SU-DHL-6 (cell line): ENCODE results near the gene ADGRD2.

Experiments used
- H2AFZ ChIP-seq: fragments of 200-600 bp; sonication (generic); 2 replicates; pipeline ENCODE4 v1.6.1; 2014; ENCODE audit warnings: low read depth, mild to moderate bottlenecking, moderate library complexity, mixed read lengths, antibody characterized with exemption, low read length; ENCODE audit not compliant: severe bottlenecking
- H3F3A ChIP-seq: fragments of 200-600 bp; shearing (Covaris generic); 2 replicates; pipeline ENCODE4 v1.6.0; 2016; ENCODE audit warnings: antibody characterized with exemption, mild to moderate bottlenecking; ENCODE audit not compliant: insufficient read depth
- H3K27ac ChIP-seq: fragments of 200-600 bp; sonication (generic); 2 replicates; pipeline ENCODE4 v1.5.1; 2016; ENCODE audit warnings: low read depth, mild to moderate bottlenecking, low read length, moderate library complexity, mixed read lengths
- H3K27me3 ChIP-seq: fragments of 200-600 bp; sonication (generic), shearing (Covaris generic); 2 replicates; pipeline ENCODE4 v1.6.0; 2014; ENCODE audit warnings: mild to moderate bottlenecking, low read length
- H3K36me3 ChIP-seq: fragments of 200-600 bp; sonication (generic); 2 replicates; pipeline ENCODE4 v1.6.1; 2014; ENCODE audit warnings: mild to moderate bottlenecking, low read length, mixed read lengths
- H3K4me2 ChIP-seq: fragments of 300-600, 200-600 bp; shearing (Covaris generic), sonication (generic); 2 replicates; pipeline ENCODE4 v1.6.0; 2014; ENCODE audit warnings: low read length, low read depth, mild to moderate bottlenecking; ENCODE audit not compliant: poor library complexity, severe bottlenecking
- H3K4me3 ChIP-seq: fragments of 200-600 bp; sonication (generic); 2 replicates; pipeline ENCODE4 v1.5.1; 2014; ENCODE audit warnings: antibody characterized with exemption, low read length, mild to moderate bottlenecking, mixed read lengths; ENCODE audit not compliant: insufficient read depth, poor library complexity, severe bottlenecking
- H3K79me2 ChIP-seq: fragments of 200-600 bp; sonication (generic); 2 replicates; pipeline ENCODE4 v1.6.1; 2014; ENCODE audit warnings: mild to moderate bottlenecking, low read length, moderate library complexity; ENCODE audit not compliant: insufficient read depth
- H3K9ac ChIP-seq: fragments of 200-600 bp; sonication (generic); 2 replicates; pipeline ENCODE4 v1.7.0; 2014; ENCODE audit warnings: mild to moderate bottlenecking, low read length
- H3K9me2 ChIP-seq: fragments of 200-600 bp; sonication (generic); replicated peaks from 2 replicates; pipeline ENCODE4 v1.6.1; 2014; ENCODE audit warnings: low read length; ENCODE audit not compliant: insufficient read depth
- H3K9me3 ChIP-seq: fragments of 200-600 bp; sonication (generic); 2 replicates; pipeline ENCODE4 v1.6.1; 2014; ENCODE audit warnings: low read length, mixed read lengths; ENCODE audit not compliant: insufficient read depth
- H4K20me1 ChIP-seq: fragments of 200-600 bp; sonication (generic); 2 replicates; pipeline ENCODE4 v1.6.1; 2014; ENCODE audit warnings: low read depth, mild to moderate bottlenecking, antibody characterized with exemption, low read length, moderate library complexity, mixed read lengths
- EZH2phosphoT487 ChIP-seq: fragments of 200-600 bp; sonication (generic), shearing (Covaris generic); conservative IDR thresholded peaks from 2 replicates; pipeline ENCODE4 v1.6.1; 2018; ENCODE audit warnings: mild to moderate bottlenecking, antibody characterized with exemption, low read length, moderate library complexity, mixed read lengths
- TF ChIP-seq, protein P1 (sequence below): fragments of 200-600 bp; sonication (generic); IDR thresholded peaks from one replicate; pipeline ENCODE4 v1.5.1; 2017; ENCODE audit warnings: antibody characterized with exemption, mild to moderate bottlenecking, low read length, moderate library complexity; ENCODE audit not compliant: insufficient read depth, poor library complexity, severe bottlenecking

ADGRD2 gene

DNA sequence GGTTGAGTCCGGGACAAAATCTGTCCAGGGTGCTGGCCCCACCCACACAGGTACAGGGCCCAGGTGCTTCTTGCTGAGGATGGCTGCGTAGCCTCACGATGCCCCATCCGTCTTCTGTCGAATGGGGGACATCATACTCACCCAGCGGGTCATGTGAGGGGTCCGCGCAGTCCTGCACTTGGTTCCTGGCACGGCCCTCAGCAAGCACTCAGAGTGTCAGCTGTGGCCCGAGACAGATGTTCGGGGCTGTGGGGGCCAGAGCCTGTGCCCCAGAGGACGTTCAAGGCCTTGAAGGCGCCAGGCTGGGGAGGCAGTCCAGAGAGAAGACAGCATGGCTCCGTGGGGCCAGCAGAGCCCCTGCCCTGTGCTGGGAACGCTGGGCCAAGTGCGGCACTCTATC is 29.1 kb downstream of the ADGRD2 start:
- no peaks in the 10 kb centered on the region for H3K27me3 ChIP-seq
- no peaks in the 10 kb centered on the region for H3K9me3 ChIP-seq
- H3F3A ChIP-seq: no peaks in the 10 kb centered on the region
- H2AFZ ChIP-seq: no peak overlapping the region
- H3K36me3 ChIP-seq: no peaks in the 10 kb centered on the region
- H3K27ac ChIP-seq: no peak overlapping the region
- no peaks in the 10 kb centered on the region for H3K79me2 ChIP-seq
- no peaks in the 10 kb centered on the region for H3K9me2 ChIP-seq
- H3K9ac ChIP-seq: no peak overlapping the region
- TF ChIP-seq EZH2phosphoT487: no peak
- TF ChIP-seq, protein P1, sequence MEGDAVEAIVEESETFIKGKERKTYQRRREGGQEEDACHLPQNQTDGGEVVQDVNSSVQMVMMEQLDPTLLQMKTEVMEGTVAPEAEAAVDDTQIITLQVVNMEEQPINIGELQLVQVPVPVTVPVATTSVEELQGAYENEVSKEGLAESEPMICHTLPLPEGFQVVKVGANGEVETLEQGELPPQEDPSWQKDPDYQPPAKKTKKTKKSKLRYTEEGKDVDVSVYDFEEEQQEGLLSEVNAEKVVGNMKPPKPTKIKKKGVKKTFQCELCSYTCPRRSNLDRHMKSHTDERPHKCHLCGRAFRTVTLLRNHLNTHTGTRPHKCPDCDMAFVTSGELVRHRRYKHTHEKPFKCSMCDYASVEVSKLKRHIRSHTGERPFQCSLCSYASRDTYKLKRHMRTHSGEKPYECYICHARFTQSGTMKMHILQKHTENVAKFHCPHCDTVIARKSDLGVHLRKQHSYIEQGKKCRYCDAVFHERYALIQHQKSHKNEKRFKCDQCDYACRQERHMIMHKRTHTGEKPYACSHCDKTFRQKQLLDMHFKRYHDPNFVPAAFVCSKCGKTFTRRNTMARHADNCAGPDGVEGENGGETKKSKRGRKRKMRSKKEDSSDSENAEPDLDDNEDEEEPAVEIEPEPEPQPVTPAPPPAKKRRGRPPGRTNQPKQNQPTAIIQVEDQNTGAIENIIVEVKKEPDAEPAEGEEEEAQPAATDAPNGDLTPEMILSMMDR: no peak
- no peak overlapping the region for H3K4me3 ChIP-seq
- no peaks in the 10 kb centered on the region for H4K20me1 ChIP-seq
- H3K4me2 ChIP-seq: no peak overlapping the region

DNA sequence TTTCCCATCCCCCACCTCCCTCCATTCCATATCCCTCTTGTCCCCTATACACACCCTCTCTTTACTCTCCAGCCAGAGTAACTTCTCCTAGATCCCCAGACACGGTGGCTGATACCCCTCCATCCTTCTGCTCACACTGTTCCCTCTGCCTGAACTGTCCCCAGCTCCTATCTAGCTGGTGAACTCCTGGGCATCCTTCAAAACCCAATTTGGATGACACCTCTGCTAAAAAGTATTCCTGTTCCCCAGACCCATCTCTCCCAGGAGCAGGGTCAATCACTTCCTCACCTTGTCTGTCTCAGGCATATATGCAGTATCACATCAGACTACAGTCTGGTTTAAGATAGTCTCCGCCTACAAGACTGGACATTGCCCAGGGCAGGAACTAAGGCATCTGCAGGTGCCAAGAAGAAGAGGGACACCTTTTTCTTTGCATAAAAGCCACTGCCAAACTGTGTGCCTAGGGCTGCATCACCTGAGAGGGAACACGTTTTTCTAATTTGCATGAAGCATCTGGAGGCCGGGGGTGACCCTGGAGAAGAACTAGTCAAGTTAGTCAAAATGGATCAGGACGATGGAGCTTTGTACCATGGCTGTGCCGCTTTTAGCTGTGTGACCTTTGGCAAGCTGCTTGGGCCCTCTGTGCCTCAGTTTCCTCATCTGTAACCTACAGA is 29.8 kb downstream of the ADGRD2 start:
- H3K9me3 ChIP-seq: no peaks in the 10 kb centered on the region
- peak overlapping the region; percentile 13 for H3K4me2 ChIP-seq
- H3K27ac ChIP-seq: no peak overlapping the region
- H2AFZ ChIP-seq: peak overlapping the region; percentile 89
- H3K4me3 ChIP-seq: no peak overlapping the region
- no peaks in the 10 kb centered on the region for H3F3A ChIP-seq
- H3K9me2 ChIP-seq: no peaks in the 10 kb centered on the region
- H3K9ac ChIP-seq: no peak overlapping the region
- H3K36me3 ChIP-seq: no peaks in the 10 kb centered on the region
- H4K20me1 ChIP-seq: no peaks in the 10 kb centered on the region
- no peaks in the 10 kb centered on the region for H3K79me2 ChIP-seq
- H3K27me3 ChIP-seq: no peaks in the 10 kb centered on the region
- TF ChIP-seq EZH2phosphoT487: no peak
- TF ChIP-seq, protein P1: no peak

DNA sequence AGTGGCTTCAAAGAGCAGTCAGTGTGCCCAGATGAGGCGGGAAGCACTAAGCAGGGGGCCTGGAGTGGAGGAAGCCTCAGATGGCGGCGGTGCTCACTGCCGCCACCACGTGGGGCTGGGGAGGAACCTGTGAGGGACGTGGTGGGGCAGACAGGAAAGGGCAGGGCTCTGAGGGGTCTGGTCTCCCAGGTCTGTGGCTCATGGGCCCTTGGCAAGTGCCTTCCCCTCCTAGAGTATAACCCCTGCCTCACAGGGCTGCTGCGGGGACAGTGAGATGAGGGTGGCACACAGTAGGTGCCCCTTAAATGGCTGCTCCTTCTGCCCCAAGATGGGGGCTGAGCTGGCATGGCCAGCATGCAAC is 30.4 kb downstream of the ADGRD2 start:
- H3K9me2 ChIP-seq: no peaks in the 10 kb centered on the region
- no peaks in the 10 kb centered on the region for H3K27me3 ChIP-seq
- H3K4me2 ChIP-seq: peak overlapping the region; percentile 13
- H3K36me3 ChIP-seq: no peaks in the 10 kb centered on the region
- H3K4me3 ChIP-seq: no peak overlapping the region
- H3K27ac ChIP-seq: no peak overlapping the region
- H3K79me2 ChIP-seq: no peaks in the 10 kb centered on the region
- no peak for TF ChIP-seq EZH2phosphoT487
- TF ChIP-seq, protein P1: peak; percentile 76
- H3F3A ChIP-seq: no peaks in the 10 kb centered on the region
- H2AFZ ChIP-seq: peak overlapping the region; percentile 89
- no peak overlapping the region for H3K9ac ChIP-seq
- H4K20me1 ChIP-seq: no peaks in the 10 kb centered on the region
- H3K9me3 ChIP-seq: no peaks in the 10 kb centered on the region
